Aorta (tissue), 5 donors: ENCODE results near the gene C10orf90. TPM values are rescaled to one million over a fixed set of nuclear protein-coding genes. Genes with fewer than 3 reads are reported as not detected.

Source experiments
- ATAC-seq: fragments of 200-7000 bp; cut with Tn5 transposase; one replicate; pipeline ENCODE4 v1.9.1; 2022; ENCODE audit warnings: moderate library complexity; ENCODE audit not compliant: low FRiP score
- DNase-seq, 2 donors: peaks; one replicate each; pipeline ENCODE4 v3.0.0-alpha.2; 2020
- H3K27ac ChIP-seq, 2 donors: one replicate each; pipeline ENCODE4 v1.5.1; 2013; ENCODE audit warnings: low read length in 2 of 2, mild to moderate bottlenecking in 2 of 2, moderate library complexity in 2 of 2, control low read depth in 1 of 2, inconsistent platforms in 1 of 2, low read depth in 1 of 2
- H3K27me3 ChIP-seq, 2 donors: one replicate each; pipeline ENCODE4 v1.6.1; 2013; ENCODE audit warnings: control low read depth in 1 of 2, low read length in 1 of 2, mild to moderate bottlenecking in 1 of 2, moderate library complexity in 1 of 2; ENCODE audit not compliant: insufficient read depth in 2 of 2, control insufficient read depth in 1 of 2
- H3K36me3 ChIP-seq, 2 donors: one replicate each; pipeline ENCODE4 v1.6.1; 2013; ENCODE audit warnings: control low read depth in 1 of 2, low read length in 1 of 2, mild to moderate bottlenecking in 1 of 2; ENCODE audit not compliant: insufficient read depth in 2 of 2, control insufficient read depth in 1 of 2
- H3K4me1 ChIP-seq, 2 donors: one replicate each; pipeline ENCODE4 v1.6.1; 2013; ENCODE audit warnings: low read length in 2 of 2, control low read depth in 1 of 2, mild to moderate bottlenecking in 1 of 2, moderate library complexity in 1 of 2; ENCODE audit not compliant: insufficient read depth in 2 of 2, control insufficient read depth in 1 of 2
- H3K4me3 ChIP-seq, 2 donors: one replicate each; pipeline ENCODE4 v1.5.1; 2013; ENCODE audit warnings: low read length in 2 of 2, control low read depth in 1 of 2, mild to moderate bottlenecking in 1 of 2
- H3K9me3 ChIP-seq: one replicate; pipeline ENCODE4 v1.6.1; 2013; ENCODE audit warnings: mild to moderate bottlenecking, low read length; ENCODE audit not compliant: control insufficient read depth
- WGBS, 2 donors: extraction: QIAGEN DNeasy Blood & Tissue Kit; methylation state at CpG; one replicate each; pipeline ENCODE4 v1.1.7; 2013; 5-methylcytosine and 5-hydroxymethylcytosine counted together
- intact Hi-C, 2 donors: fragments of 100-400 bp; cut with DNase I; formaldehyde crosslinking; loops; one replicate each; pipeline versions ENCODE4 v1.14.2 to v1.15.0; 2022
- polyA plus RNA-seq, 2 donors: library from polyadenylated mRNA; stranded (reverse); fragments of 200-250 nt; gene quantifications; one replicate each; pipeline ENCODE4 v1.2.3, GENCODE V29; 2013
- total RNA-seq, 2 donors: library from RNA; stranded (reverse); fragmentation: NEBNext Ultra II Directional; extraction: Animal tissue kit (Norgen Biotek cat#: 25700); gene quantifications; one replicate each; pipeline ENCODE4 v1.2.1, GENCODE V29; 2021
- donor health status: healthy with polysubstance abuse.
- donor health status: Bipolar disorder and iron deficiency.
- donor health status: DM: no; HTN: no; CAD: no.
- donor health status: DM: no; HTN: no; CAD: no.
- donor health status: DM: yes; HTN: yes; CAD: no.

Gene C10orf90
- total and polyA plus RNA-seq, 4 donors, result not detected

DNA sequence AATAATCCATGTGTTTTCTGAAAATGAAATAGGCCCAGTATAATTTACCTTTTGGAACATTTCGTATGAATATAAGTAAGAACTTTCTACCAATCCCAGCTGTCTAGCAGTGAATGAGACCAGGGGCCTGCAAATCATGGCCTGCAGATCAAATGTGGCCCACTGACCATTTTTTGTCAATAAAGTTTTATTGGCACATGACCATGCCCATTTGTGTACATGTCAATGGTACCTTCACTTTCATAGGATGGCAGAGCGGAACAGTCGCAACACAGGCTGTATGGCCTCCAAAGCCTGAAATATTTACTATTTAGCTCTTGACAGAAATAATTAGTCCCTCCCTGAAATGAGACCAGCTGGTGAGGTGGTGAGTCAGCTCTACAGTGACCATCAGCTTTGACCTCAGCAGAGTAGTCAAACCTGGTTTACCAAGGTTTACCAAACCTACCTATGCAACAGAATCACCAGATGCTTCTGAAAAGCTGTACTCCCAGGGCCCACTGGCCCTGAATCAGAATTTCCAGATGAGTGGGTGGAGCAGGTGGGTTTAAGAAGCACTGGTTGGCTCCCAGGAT, 13.8 kb upstream of the C10orf90 start:
- Histone ChIP-seq H3K9me3 (no peaks in the 10 kb centered on the region), H3K27me3 (no peaks in the 10 kb centered on the region), H3K27ac (no peak overlapping the region), H3K4me1 (no peaks in the 10 kb centered on the region), H3K4me3 (no peak overlapping the region), H3K36me3 (no peaks in the 10 kb centered on the region)
- intact Hi-C loops, result no loop called here
- no peak for DNase-seq
- 83 to 84% methylated on average over 3 of the region's 3 CpGs for WGBS, 2 donors
- no peak for ATAC-seq

DNA sequence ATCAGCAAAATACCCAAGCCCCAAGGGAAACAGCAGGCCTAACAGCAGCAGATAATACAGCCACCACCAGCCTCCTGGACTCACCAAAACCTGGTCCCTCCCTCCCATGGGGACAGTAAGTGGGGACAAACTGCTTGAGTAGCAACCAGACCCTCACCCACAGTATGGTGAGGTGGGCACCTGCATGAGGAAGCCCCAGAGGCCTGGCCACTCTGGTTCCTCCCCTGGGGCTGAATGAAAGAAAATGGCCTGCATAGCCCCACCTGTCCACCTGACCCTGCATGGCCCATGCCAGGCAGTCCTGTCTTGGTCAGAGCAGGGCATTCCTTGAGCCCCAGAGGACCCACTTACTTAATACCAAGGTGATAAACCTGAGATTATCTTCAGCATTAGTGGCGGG, 13.0 kb upstream of the C10orf90 start:
- intact Hi-C loops, result no loop called here
- ATAC-seq (no peak), DNase-seq (no peak)
- Histone ChIP-seq H3K27ac (no peak overlapping the region), H3K36me3 (no peaks in the 10 kb centered on the region), H3K4me1 (no peaks in the 10 kb centered on the region), H3K27me3 (no peaks in the 10 kb centered on the region), H3K9me3 (no peaks in the 10 kb centered on the region), H3K4me3 (no peak overlapping the region)
- 83 to 87% methylated on average over 1 of the region's 1 CpG for WGBS, 2 donors

DNA sequence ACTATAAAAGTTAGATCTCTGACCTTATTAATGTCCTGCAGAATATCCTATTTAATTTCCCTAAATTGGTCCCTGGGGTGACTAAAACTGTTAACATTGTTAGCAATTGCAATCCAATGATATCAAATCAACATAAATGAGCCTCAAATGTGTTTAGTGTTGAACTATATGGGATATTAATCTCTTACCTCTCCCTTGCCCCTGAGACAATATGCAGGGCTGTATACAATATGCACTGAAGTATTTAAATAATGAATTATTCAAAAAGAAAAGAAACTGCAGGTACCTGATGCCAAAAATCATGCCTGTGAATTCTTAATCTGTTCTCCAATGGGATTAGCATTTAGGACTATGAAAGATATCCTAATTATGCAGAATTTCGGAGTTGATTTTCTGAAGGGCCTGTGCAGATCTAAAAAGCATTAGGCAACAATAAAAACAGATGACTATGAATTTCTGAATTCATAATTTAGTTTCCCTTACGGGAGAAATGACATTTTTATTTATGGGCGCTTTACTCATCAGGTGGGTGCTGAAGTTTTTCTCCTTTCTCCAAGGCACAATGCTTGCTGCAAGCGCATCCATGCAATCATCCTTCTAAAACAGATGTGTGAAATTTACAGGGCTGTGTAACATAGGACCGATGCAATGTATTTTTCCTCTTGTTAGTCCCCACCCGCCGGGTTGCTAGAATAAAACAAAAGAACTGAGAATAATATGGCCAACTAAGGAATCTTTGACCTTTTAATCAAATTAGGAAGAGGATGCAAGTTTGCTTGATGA, 5.4 kb upstream of the C10orf90 start:
- Histone ChIP-seq H3K27me3 (no peaks in the 10 kb centered on the region), H3K4me1 (no peaks in the 10 kb centered on the region), H3K4me3 (no peak overlapping the region), H3K27ac (no peak overlapping the region), H3K9me3 (no peaks in the 10 kb centered on the region), H3K36me3 (no peaks in the 10 kb centered on the region)
- WGBS, 2 donors, result 87% methylated on average over 7 of the region's 7 CpGs
- no peak for ATAC-seq
- no peak for DNase-seq
- intact Hi-C loops, result no loop called here

GRCh38 chr10:126674741-126675515, 4.4 kb upstream of the C10orf90 start:
- Histone ChIP-seq H3K4me3 (no peak overlapping the region), H3K36me3 (no peaks in the 10 kb centered on the region), H3K27me3 (no peaks in the 10 kb centered on the region), H3K4me1 (no peaks in the 10 kb centered on the region), H3K9me3 (no peaks in the 10 kb centered on the region), H3K27ac (no peak overlapping the region)
- intact Hi-C loops, result no loop called here
- DNase-seq (no peak), ATAC-seq (no peak)
- 72 to 74% methylated on average over 6 of the region's 6 CpGs for WGBS, 2 donors

DNA sequence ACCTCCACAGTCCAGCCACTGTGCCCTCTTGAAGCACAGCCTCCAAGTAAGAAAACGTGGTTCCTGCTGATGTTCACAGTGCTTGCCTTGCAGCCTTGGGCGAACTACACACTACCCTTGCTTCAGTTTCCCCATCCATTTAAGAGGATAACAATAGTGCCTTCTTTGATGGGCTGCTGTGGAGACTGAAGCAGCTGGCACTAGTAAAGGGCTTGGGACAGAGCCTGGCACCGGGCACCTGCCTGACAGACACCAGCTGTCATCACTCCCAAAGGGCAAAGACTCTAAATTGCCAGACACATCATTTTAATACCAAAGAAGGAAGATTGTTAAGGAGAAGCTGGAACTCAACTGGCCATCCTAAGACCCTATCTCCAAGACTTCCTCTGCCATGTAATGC, 3.1 kb upstream of the C10orf90 start:
- Histone ChIP-seq H3K4me3 (no peak overlapping the region), H3K27me3 (no peaks in the 10 kb centered on the region), H3K36me3 (no peaks in the 10 kb centered on the region), H3K27ac (no peak overlapping the region), H3K4me1 (no peaks in the 10 kb centered on the region), H3K9me3 (no peaks in the 10 kb centered on the region)
- intact Hi-C loops, result no loop called here
- WGBS, 2 donors, result 74 to 75% methylated on average over 3 of the region's 3 CpGs
- ATAC-seq, result no peak
- no peak for DNase-seq

DNA sequence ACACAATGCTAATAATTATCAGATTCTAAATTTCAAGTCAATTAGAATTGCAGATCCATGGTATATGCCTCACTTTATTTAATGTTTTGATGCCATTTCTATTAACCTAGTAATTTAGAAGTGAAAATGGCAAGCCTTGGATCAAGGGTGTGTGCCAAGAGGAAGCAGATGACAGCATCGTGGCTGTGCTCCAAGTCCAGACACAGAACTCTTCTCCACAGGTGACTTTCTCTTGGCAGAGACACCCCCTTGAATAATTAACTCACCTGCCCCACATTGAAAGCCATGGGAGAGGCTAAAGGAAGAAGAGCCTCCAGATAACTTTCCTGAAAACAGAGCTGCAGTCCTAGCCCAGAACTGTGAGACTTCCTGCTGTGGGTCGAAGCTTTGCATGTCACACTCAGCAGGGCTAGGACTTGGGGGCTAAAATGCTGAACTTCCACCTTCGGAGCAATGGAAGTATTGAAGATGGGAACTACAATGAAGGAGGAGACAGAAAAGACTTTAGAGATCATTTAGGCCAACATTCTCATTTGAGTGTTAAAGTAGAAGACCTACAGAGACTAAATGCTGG, 996 bp upstream of the C10orf90 start:
- Histone ChIP-seq H3K4me3 (no peak overlapping the region), H3K27me3 (no peaks in the 10 kb centered on the region), H3K9me3 (no peaks in the 10 kb centered on the region), H3K27ac (no peak overlapping the region), H3K4me1 (no peaks in the 10 kb centered on the region), H3K36me3 (no peaks in the 10 kb centered on the region)
- DNase-seq (no peak), ATAC-seq (no peak)
- intact Hi-C loops, result no loop called here
- WGBS, 2 donors, result 71 to 72% methylated on average over 3 of the region's 3 CpGs

DNA sequence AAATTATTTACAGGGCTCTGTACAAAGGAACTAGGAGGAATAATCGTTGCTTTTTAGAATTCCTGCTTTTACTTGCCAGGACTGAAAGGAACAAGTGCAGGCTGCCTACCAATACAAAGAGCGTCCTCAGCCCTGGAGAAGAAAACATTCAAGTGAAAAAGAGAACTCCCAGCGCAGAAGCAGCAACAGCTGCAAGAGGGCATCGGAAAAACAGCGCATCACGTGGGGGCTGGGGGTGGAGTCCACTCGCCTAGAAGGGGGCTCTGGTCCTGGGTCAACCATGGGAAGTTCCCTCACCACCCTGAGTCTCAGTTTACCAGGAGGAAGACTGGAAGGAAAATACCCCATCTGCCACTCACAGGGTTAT, 385 bp upstream of the C10orf90 start:
- Histone ChIP-seq H3K4me3 (no peak overlapping the region), H3K36me3 (no peaks in the 10 kb centered on the region), H3K27me3 (no peaks in the 10 kb centered on the region), H3K4me1 (no peaks in the 10 kb centered on the region), H3K9me3 (no peaks in the 10 kb centered on the region), H3K27ac (no peak overlapping the region)
- ATAC-seq (no peak), DNase-seq (no peak)
- WGBS, 2 donors, result 49 to 50% methylated on average over 7 of the region's 7 CpGs
- intact Hi-C loops, result no loop called here

DNA sequence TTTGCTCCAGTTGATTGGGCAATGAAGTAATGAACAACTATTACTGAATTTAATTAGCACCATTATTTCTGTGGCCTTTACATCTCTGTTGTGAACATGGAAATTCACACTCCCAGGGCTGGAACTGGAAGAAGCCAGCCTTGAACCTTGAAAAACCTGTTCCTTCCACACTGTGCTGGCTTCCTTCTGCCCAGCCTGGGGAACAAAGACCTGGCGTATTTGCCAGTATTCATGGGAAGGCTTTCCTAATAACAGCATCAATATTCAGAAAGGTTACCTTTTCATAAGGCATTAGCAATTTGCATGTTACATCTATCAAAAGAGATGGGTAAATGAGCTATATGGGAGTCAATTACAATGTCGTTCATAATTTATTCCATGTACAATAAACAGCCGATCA, 1.3 kb downstream of the C10orf90 start:
- DNase-seq (no peak), ATAC-seq (no peak)
- Histone ChIP-seq H3K4me1 (no peaks in the 10 kb centered on the region), H3K27me3 (no peaks in the 10 kb centered on the region), H3K27ac (no peak overlapping the region), H3K9me3 (no peaks in the 10 kb centered on the region), H3K4me3 (no peak overlapping the region), H3K36me3 (no peaks in the 10 kb centered on the region)
- intact Hi-C loops, result no loop called here
- WGBS, 2 donors, result 83 to 85% methylated on average over 3 of the region's 3 CpGs
